ENCODE measurements around the gene MYO10. TPM values are rescaled to one million over a fixed set of nuclear protein-coding genes. Genes with fewer than 3 reads are reported as not detected.

Gene MYO10
- total and polyA plus RNA-seq, 2 donors (not counting 3 experiments of a cell fraction or from before 2014, with no cell fraction given): 36.0 to 148 TPM

GRCh38 chr5:16853518-16853917 is 82.6 kb downstream of the MYO10 start:
- Histone ChIP-seq H3K79me2 (ENCODE audit: control insufficient read depth, insufficient read depth, low read length) (peaks cover 83% of the 10 kb centered on the region), H3K4me3 (replicated peaks in 1 of 3; ENCODE audit: insufficient read depth in 1 of 3, low read depth in 1 of 3, low read length in 3 of 3) (no peak overlapping the region), H3K27ac (ENCODE audit: insufficient read depth, low read depth, low read length) (no peak overlapping the region), H3K9me1 (replicated peaks; ENCODE audit: control insufficient read depth, extremely low read depth, insufficient read depth, low read length) (no peaks in the 10 kb centered on the region), H3K4me2 (ENCODE audit: insufficient read depth, low read length) (no peak overlapping the region), H2AFZ (ENCODE audit: low read depth, low read length) (no peak overlapping the region), H4K20me1 (replicated peaks; ENCODE audit: control insufficient read depth, extremely low read depth, insufficient read depth, low read length) (peaks cover 11% of the 10 kb centered on the region), H3K9me3 (replicated peaks; ENCODE audit: control insufficient read depth, insufficient read depth, low read length) (no peaks in the 10 kb centered on the region), H3K4me1 (ENCODE audit: control insufficient read depth, extremely low read depth, insufficient read depth, low read length) (peaks cover 24% of the 10 kb centered on the region), H3K36me3 (ENCODE audit: control insufficient read depth in 2 of 2, extremely low read depth in 1 of 2, insufficient read depth in 2 of 2, low read length in 2 of 2) (peaks cover 0 to 6% of the 10 kb centered on the region in 2 experiments), H3K9ac (replicated peaks; ENCODE audit: extremely low read depth, insufficient read depth, low read length) (no peak overlapping the region), H3K27me3 (ENCODE audit: control insufficient read depth in 2 of 2, insufficient read depth in 2 of 2, low read length in 2 of 2) (no peaks in the 10 kb centered on the region)
- FAIRE-seq (no peak), DNase-seq (ENCODE audit: low read depth, low spot score) (no peak)
- POLR2A ChIA-PET: no interaction called here
- dilution Hi-C loops (cut with MboI; ENCODE audit: extremely low pct_ligation_motif_present, low sequenced_read_pairs): no loop called here
- intact Hi-C loops (cut with micrococcal nuclease): no loop called here
- TF ChIP-seq POLR2A (IDR thresholded peaks at IDR 0.05; ENCODE audit: low read depth, low read length) (no peak), FOS (IDR thresholded peaks at IDR 0.05; ENCODE audit: borderline replicate concordance, insufficient read depth, low read length) (no peak)
- TF ChIP-seq, protein P1, sequence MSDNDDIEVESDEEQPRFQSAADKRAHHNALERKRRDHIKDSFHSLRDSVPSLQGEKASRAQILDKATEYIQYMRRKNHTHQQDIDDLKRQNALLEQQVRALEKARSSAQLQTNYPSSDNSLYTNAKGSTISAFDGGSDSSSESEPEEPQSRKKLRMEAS (IDR thresholded peaks at IDR 0.05; ENCODE audit: insufficient read depth, insufficient read length): no peak
- CTCF ChIA-PET: interaction anchor here (0.8 to 2.8 kb wide), 3 partner anchors 18 to 336 kb away, joined by 3 to 32 read pairs (median 3); no protein-coding TSS in a partner anchor
- BruUV-seq (replicated peaks): no TSS peak

DNA sequence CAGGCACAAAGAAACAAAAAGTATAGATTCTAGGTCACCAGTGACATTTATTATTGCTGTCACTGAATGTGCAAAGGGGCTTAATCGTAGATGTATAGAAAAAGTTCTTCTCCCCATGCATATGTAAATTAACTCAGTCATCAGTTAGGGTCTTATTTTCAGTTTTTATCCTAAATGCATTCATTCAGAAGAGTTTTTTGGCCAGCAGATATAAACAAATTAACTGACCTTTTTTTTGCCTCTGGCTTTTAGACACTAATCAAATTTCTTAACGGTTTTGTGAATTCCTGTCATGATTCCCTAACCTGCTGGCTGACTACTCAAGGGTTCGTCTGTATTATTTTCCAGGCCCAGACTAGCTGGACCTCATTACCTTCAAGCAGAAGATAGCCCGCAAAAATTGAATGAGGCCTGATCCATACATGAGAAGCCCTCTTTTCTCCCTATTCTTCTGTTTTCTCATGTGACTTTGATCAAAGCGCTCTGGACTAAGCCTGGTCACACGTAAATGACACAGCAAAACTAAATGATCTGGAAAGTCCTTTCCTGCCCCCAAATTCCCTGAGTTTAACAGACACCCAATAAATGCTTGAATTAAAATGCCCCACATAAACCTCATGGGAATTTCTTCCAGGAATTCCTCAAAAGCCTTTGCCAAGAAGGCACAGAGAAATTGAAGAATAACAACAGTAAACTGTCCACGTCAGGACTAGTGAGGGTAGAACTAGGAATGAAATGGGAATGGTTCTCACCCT is 83.7 kb downstream of the MYO10 start:
- H3K27ac ChIP-seq (ENCODE audit: insufficient read depth, low read depth, low read length): no peak overlapping the region
- TF ChIP-seq CTCF (IDR thresholded peaks at IDR 0.05; ENCODE audit: extremely low read depth in 1 of 2, insufficient read depth in 1 of 2, low read depth in 1 of 2, low read length in 2 of 2) (no peak), JUN (IDR thresholded peaks at IDR 0.05; ENCODE audit: borderline replicate concordance, insufficient read depth, insufficient read length, low read depth) (no peak), MYC (IDR thresholded peaks at IDR 0.05; ENCODE audit: low read depth, low read length) (no peak), GATA2 (IDR thresholded peaks at IDR 0.05; ENCODE audit: insufficient read depth, insufficient read length, low read depth, low read length) (no peak), FOS (IDR thresholded peaks at IDR 0.05; ENCODE audit: borderline replicate concordance, insufficient read depth, low read length) (no peak), POLR2AphosphoS5 (IDR thresholded peaks at IDR 0.05; ENCODE audit: insufficient read depth, low read depth, low read length) (no peak), EZH2 (IDR thresholded peaks at IDR 0.05; ENCODE audit: borderline replicate concordance, low read depth, low read length, severe bottlenecking) (no peak), POLR2A (IDR thresholded peaks at IDR 0.05; ENCODE audit: low read depth, low read length) (no peak)
- TF ChIP-seq, protein P1 (IDR thresholded peaks at IDR 0.05; ENCODE audit: insufficient read depth, insufficient read length): no peak
- peaks cover 24% of the 10 kb centered on the region for H3K4me1 ChIP-seq (ENCODE audit: control insufficient read depth, extremely low read depth, insufficient read depth, low read length)
- H3K9ac ChIP-seq (replicated peaks; ENCODE audit: extremely low read depth, insufficient read depth, low read length): no peak overlapping the region
- intact Hi-C loops (cut with micrococcal nuclease): no loop called here
- no peak overlapping the region for H2AFZ ChIP-seq (ENCODE audit: low read depth, low read length)
- H3K4me3 ChIP-seq (replicated peaks in 1 of 3; ENCODE audit: insufficient read depth in 1 of 3, low read depth in 1 of 3, low read length in 3 of 3): no peak overlapping the region
- no peak overlapping the region for H3K4me2 ChIP-seq (ENCODE audit: insufficient read depth, low read length)
- peaks cover 0 to 5% of the 10 kb centered on the region in 2 experiments for H3K36me3 ChIP-seq (ENCODE audit: control insufficient read depth in 2 of 2, extremely low read depth in 1 of 2, insufficient read depth in 2 of 2, low read length in 2 of 2)
- ChIA-PET CTCF (no interaction called here), POLR2A (no interaction called here)
- DNase-seq (ENCODE audit: low read depth, low spot score): no peak
- dilution Hi-C loops (cut with MboI; ENCODE audit: extremely low pct_ligation_motif_present, low sequenced_read_pairs): no loop called here
- H3K27me3 ChIP-seq (ENCODE audit: control insufficient read depth in 2 of 2, insufficient read depth in 2 of 2, low read length in 2 of 2): no peaks in the 10 kb centered on the region
- no peaks in the 10 kb centered on the region for H3K9me1 ChIP-seq (replicated peaks; ENCODE audit: control insufficient read depth, extremely low read depth, insufficient read depth, low read length)
- no peak for FAIRE-seq
- H3K9me3 ChIP-seq (replicated peaks; ENCODE audit: control insufficient read depth, insufficient read depth, low read length): no peaks in the 10 kb centered on the region
- H4K20me1 ChIP-seq (replicated peaks; ENCODE audit: control insufficient read depth, extremely low read depth, insufficient read depth, low read length): peaks cover 11% of the 10 kb centered on the region
- peaks cover 83% of the 10 kb centered on the region for H3K79me2 ChIP-seq (ENCODE audit: control insufficient read depth, insufficient read depth, low read length)
- BruUV-seq (replicated peaks): no TSS peak
